DND-41 (cell line): ENCODE measurements around the gene ATG101.

Experiments
- EZH2 ChIP-seq: IDR thresholded peaks from 3 replicates; pipeline ENCODE4 v1.6.1; 2012; ENCODE audit warnings: borderline replicate concordance, low read depth, mild to moderate bottlenecking, moderate library complexity, low read length, inconsistent platforms; ENCODE audit not compliant: severe bottlenecking
- TF ChIP-seq, protein P1 (sequence below): IDR thresholded peaks from 2 replicates; pipeline ENCODE4 v1.5.1; 2012; ENCODE audit warnings: borderline replicate concordance, low read length, moderate library complexity, mild to moderate bottlenecking; ENCODE audit not compliant: poor library complexity, severe bottlenecking; ENCODE audit errors: extremely low read depth

DNA sequence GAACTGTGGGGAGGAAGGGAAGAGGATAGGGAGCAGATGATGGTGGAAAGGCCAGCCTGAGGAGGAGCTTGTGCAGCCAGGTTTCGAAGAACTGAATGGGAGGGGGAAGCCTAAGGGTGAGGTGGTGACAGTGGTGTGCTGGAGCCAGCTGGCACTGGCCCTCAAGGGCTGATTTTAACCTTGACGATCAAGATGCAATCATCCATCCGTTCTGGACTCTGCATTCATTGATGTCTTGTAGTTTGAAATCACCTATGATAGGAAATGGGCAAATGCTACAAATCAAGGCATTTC is 2.8 kb upstream of the ATG101 start:
- TF ChIP-seq, protein P1, sequence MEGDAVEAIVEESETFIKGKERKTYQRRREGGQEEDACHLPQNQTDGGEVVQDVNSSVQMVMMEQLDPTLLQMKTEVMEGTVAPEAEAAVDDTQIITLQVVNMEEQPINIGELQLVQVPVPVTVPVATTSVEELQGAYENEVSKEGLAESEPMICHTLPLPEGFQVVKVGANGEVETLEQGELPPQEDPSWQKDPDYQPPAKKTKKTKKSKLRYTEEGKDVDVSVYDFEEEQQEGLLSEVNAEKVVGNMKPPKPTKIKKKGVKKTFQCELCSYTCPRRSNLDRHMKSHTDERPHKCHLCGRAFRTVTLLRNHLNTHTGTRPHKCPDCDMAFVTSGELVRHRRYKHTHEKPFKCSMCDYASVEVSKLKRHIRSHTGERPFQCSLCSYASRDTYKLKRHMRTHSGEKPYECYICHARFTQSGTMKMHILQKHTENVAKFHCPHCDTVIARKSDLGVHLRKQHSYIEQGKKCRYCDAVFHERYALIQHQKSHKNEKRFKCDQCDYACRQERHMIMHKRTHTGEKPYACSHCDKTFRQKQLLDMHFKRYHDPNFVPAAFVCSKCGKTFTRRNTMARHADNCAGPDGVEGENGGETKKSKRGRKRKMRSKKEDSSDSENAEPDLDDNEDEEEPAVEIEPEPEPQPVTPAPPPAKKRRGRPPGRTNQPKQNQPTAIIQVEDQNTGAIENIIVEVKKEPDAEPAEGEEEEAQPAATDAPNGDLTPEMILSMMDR = no peak
- TF ChIP-seq EZH2 = no peak
